GM12865 (cell line): ENCODE data around the gene PFN1.

Experiments used
- DNase-seq: peaks from one replicate; pipeline ENCODE4 v3.0.0; 2010; ENCODE audit warnings: low read depth
- H3K4me3 ChIP-seq: 2 replicates; pipeline ENCODE4 v1.5.1; 2011; ENCODE audit warnings: mild to moderate bottlenecking, low read depth, low read length, control low read depth
- TF ChIP-seq, protein P1 (sequence below): IDR thresholded peaks from 2 replicates; pipeline ENCODE4 v1.5.1; 2011; ENCODE audit warnings: low read length, control low read depth, low read depth, inconsistent platforms; ENCODE audit not compliant: insufficient read depth; ENCODE audit errors: missing control alignments

The PFN1 gene

DNA sequence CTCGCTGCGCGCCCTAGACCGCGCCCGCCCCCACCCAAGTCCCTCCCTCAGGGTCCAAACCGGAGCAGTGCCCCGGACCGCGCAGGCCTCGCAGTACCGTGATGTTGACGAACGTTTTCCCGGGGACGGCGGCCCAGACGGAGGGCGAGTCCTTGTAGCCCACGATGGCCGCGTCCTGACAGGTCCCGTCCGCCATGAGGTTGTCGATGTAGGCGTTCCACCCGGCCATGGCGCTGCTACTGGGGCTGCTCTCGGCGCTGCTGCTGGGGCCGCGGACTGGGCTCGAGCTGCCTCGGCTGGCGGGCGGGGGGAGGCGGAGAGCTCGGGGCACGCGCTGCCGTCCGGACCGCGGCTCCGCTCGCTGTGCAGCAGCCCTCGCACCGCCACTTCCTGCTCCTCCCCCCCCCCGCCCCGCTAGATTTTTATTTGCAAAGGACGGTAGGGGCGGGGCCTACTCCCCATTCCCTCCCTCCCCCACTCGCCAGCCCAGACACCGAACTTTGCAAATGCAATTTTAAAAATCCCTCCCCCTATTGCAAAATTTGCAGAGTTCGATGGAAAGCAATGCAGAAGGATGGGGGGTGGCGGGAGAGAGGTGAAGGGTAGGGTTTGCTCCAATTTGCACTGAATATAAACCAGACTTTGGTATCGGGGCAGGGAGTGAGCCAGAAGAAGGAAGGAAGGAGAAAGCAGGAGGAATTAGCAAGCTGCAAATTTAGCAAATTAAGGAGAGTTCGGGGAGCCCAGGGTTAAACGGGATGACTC, at the start of gene PFN1:
PFN1 (minus strand) TSS at position 365 of the 765 bp plus-strand sequence; CDS start at position 229, 136 bp downstream.
- TF ChIP-seq, protein P1, sequence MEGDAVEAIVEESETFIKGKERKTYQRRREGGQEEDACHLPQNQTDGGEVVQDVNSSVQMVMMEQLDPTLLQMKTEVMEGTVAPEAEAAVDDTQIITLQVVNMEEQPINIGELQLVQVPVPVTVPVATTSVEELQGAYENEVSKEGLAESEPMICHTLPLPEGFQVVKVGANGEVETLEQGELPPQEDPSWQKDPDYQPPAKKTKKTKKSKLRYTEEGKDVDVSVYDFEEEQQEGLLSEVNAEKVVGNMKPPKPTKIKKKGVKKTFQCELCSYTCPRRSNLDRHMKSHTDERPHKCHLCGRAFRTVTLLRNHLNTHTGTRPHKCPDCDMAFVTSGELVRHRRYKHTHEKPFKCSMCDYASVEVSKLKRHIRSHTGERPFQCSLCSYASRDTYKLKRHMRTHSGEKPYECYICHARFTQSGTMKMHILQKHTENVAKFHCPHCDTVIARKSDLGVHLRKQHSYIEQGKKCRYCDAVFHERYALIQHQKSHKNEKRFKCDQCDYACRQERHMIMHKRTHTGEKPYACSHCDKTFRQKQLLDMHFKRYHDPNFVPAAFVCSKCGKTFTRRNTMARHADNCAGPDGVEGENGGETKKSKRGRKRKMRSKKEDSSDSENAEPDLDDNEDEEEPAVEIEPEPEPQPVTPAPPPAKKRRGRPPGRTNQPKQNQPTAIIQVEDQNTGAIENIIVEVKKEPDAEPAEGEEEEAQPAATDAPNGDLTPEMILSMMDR: no peak
- DNase-seq: peak; percentile 97
- H3K4me3 ChIP-seq: peak within 1 kb of the TSS; percentile 81

DNA sequence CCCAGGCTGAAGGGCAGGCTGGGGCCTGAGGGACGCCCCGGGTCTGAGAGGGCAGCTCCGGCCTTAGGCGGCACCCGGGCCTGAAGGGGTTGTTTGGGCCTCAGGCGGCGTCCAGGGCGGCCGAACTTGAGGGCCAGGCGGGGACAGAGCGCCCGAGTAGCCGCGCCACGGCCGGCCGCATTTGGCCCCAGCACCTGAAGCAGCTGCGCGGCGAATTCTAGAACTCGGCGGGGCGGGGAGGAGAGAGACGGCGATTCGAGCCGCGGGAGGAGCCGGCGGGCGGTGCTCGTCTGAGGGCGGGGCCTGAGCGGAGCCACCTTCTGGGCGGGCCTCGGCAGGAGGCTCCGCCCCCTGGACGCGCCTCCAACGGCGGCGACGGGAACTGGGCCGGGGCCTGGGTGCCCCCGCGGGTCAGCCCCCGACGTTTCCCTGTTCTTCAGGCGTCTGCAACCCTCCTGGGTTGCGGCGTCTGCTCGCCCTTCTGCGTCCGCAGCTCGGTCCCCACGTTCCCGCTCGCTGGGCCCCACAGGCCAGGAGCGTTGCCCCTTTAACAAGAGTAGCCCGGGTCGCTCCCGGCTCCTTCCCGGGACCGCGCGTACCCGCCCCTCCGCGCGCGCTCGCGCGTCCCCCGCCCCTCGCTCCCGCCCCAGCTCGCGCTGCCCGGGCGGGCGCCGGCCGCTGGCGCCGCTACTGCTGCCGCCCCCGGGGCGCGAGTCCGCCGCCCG, 49.1 kb upstream of the PFN1 start, which contains the start of the genes INCA1 and KIF1C:
INCA1 (minus strand) TSS at position 221 of the 725 bp plus-strand sequence. CDS start 3,085 bp downstream, outside the sequence.
KIF1C (plus strand) TSS at position 649 of the 725 bp plus-strand sequence. CDS start 2,297 bp downstream, outside the sequence.
- TF ChIP-seq, protein P1: no peak
- peak within 1 kb of the TSS; percentile 88 for H3K4me3 ChIP-seq
- DNase-seq: peak; percentile 95

DNA sequence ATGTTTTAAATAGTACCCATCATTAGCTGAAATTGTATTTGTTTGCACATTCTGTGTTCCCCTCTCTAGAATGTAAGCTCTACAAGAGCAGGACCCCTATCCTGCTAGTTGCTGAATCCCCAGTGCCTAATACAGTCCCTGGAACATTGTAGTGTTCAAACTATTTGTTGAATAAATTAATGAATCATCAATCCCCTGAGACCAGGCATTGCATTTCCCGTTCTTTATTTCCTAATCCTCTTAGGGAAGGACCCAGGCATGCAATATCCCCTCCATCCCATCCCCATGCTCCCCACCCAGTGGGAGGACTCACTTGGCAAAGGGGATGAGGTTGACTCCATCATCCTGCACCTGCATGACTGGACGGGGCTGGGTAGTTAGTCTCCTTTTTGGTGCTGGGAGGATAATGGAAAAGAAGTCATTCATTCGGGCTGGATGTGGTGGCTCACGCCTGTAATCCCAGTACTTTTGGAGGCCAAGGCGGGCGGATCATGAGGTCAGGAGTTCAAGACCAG, 45.8 kb upstream of the PFN1 start:
- TF ChIP-seq, protein P1: no peak
- H3K4me3 ChIP-seq: no peak overlapping the region
- no peak for DNase-seq

- H3K4me3 ChIP-seq: peak overlapping the region; percentile 66
- TF ChIP-seq, protein P1: no peak
- DNase-seq: peak; percentile 36
Observed at GRCh38 chr17:4987767-4988567, 39.6 kb upstream of the PFN1 start.

DNA sequence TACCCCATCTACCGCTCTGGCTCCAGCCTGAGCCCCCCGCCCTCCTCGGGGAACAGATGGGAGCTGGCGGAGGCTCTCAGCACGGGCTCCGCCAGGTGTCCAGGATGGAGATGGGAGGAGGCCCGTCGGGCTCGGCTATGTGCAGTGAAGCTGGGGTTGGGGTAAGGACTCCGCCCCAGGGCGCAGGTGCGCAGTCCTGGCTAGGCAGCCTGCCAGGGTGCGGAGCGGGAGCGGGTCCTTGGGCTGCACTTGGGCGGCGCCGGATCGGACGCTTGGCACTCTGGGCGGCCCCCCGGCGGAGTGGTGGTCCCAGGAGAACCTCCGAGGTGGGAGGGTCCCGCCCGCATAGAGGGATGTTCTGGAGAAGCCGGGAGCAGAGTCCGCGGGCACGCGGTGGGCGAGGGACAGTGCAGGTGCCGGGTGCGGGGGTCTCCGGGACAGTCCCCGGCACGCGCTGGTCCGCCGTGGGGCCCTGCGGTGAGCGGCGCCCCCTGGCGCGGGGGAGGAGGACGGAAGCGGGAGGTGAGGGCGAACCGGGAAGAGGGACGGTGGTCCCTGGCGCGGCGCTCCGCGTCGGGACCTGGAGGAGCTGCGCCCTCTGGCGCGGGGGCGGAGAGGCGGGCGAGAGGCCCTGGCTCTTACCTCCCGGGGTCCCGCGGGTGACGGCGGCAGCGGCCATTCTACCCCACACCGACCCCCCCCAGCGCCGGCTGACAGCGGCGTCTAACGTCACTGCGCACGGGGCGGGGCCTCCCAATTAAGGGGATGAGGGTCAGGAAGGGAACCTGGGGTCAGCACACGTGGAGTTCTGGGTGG, 38.8 kb upstream of the PFN1 start, which contains the start of gene CAMTA2:
CAMTA2 (minus strand) TSS at position 725 of the 816 bp plus-strand sequence. CDS start 1,453 bp downstream, outside the sequence.
- DNase-seq: peak; percentile 86
- TF ChIP-seq, protein P1: peak; percentile 64
- peak within 1 kb of the TSS; percentile 66 for H3K4me3 ChIP-seq
